HG03354 (cell line): Measurements from ENCODE around the gene RAPGEF5.

ENCODE experiments used
- ATAC-seq: cut with Tn5 transposase; IDR thresholded peaks from one replicate; pipeline ENCODE4 v1.9.1; 2021; ENCODE audit warnings: mild to moderate bottlenecking; ENCODE audit not compliant: unreplicated experiment, poor library complexity, severe bottlenecking

The RAPGEF5 gene

DNA sequence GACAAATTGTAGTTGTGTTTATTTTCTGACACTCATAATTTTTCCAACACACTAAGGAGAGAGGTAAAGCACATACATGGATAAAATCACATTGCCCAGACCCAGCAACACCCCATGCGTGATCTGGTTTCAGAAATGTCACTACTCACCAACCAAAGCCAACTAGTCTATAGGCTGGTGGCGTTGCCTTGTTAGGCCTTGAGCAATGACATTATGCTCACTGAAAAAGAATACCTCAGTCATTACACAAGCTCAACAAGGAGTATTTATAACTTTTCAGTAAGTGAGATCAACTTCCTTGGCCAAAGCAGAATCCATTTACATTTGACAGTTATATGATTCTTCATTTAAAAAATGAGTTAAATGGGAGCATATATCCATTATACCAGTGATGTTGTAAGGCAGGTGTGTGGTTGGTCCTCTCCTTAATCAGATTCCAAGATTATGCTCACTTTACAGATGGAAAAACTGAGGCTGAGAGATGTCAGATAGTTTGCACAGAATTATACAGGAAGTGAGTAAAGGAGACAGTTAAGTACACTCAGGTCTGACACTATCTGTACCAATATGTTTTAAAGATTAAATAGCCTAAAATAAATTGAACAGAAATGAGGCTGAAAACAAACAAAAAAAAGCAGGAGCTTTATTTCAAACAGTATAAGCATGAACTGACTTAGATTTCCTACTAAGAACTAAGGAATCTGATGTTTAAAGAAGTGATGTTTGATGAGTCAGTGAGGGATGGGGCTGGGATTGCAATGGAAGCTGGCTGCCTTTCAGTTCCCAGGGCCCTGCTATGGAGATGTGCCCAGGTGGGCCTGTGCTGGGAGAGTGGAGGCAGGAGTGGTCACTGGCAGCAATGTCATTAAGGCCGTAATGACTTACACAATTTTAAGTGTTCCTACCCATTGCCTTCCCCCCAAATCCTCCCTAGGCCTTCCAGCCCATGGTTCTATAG is 118.3 kb downstream of the RAPGEF5 start:
- no peak for ATAC-seq

DNA sequence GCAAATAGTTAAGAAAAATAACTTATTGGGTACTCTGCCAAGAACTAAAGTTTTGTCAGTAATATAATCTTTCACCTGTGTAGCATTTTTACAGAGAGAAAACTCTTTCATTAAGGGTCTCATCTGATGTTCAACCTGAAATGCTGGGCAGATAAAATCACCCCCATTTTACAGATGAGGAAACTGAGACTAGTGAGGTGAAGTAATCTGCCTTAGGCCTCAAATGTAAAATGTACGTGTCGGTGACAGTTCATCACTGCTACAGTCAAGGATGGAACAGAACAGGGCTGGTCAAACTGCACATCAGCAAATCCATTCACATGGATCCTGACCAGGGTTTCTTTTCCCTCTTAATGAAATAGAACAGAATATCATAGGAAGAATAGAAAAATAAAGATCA is 121.8 kb downstream of the RAPGEF5 start:
- no peak for ATAC-seq

DNA sequence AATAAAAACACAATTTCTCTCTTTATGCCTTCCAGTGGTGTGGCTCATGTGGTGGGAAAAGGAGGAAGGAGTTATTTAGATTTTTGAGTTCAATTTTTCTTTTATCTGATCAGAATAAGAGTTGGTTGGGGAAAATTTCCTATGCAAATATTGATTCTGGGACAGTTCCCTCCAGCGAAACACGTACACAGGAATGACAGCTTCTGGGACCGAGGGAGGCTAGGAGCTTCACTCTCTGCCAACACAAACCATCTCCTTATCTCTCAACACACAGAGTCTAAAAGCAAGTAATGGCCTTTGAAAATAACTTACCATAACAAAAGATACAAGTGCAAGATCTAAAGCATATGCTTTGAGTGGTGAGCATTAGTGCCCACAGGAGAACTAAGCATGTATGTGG is 122.7 kb downstream of the RAPGEF5 start:
- no peak for ATAC-seq

- no peak for ATAC-seq
These were observed 125.1 kb downstream of the RAPGEF5 start for GRCh38 chr7:22231806-22232205.

- no peak for ATAC-seq
These were observed 125.8 kb downstream of the RAPGEF5 start for GRCh38 chr7:22231141-22231540.

DNA sequence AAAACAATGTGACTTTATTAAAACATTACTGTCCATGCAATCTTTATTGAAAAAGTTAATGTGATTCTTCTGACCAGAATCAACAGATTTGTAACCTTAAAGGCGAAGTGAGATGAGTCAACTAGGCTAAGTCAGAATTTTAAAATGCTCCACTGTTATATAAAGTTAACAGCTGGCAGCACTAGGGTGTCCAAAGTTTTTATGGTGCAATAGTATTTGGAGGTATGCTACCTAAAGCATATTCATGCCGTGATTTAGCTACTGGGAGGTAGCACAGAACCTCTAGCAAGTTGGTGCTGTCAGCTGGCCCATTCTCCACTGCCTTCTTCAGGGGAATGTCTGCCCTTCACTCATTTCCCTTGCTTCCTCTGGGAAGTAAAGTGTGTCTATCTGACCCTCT is 126.7 kb downstream of the RAPGEF5 start:
- no peak for ATAC-seq

DNA sequence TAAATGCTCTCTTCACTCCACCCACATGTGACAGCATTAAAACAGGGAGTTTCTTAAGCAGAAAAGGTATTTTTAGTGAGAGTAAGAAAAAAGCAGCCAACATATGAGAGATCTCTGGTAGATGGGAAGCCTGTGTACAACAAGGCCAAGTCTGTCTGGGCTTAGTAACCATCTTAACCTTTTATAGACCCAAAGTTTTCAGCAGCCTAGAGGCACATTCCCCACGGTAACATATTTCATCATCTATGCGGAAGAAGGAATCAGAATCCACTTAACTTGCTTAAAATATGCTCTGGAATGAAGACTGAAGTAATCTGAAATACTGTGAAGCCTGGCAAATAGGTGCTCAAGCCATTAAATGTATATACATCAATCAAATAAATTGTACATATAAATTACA is 127.8 kb downstream of the RAPGEF5 start:
- ATAC-seq: no peak

- ATAC-seq: no peak
These were observed 133.1 kb downstream of the RAPGEF5 start for GRCh38 chr7:22223807-22224206.

DNA sequence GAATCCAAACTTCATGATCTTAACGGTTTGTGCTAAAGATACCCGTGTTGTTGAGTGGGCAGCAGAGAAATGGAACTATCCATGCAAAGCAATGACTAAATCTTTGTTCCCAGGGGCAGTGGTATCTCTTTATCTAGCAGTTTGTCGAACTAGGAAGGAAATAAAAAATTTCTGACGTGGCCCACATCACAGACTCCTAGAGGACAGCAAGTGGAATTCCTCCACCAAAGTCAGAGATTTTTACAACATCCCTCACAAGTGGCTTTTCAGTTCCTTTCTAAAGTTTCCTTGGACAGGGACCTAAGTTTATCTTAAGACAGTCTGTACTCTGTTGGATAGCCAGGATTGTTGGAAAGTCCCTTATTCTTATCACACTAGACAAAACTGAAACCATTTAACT is 136.0 kb downstream of the RAPGEF5 start:
- ATAC-seq: no peak

DNA sequence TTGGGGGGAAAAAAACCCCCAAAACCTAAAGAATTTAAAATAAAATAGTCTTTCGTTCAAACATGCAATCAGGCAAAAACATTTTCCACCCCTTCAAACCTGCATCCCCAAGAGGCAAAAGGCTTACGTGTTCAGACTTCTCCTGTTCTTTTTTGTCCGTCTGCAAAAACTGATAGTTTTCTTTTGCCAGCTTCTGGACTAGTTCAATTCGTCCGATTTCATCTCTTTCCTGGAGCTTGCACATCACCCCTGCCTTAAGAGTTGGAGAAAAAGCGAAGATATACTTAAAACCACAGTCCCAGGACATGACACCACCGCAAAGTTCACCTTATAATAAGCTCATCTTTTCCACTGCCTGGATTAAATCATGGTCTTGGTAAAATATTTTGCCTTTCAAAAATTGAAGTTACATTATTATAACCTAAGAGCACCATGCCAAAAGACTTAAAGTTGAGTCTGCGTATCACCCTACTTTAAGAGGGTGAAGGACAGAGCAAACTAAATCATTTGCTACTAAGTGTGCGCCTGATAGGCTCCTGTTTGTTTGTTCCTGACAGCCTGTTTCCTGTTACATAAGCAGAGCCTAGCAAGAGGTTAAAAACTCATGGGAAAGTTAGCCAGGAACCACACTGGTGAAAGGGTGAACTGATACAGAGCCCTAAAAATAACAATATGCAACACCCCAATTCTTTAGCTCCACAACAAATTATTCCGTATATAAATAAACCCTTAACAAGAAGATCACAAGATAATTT is 137.0 kb downstream of the RAPGEF5 start:
- ATAC-seq: no peak

- no peak for ATAC-seq
These were observed 137.9 kb downstream of the RAPGEF5 start for GRCh38 chr7:22219036-22219435.

GRCh38 chr7:22216832-22217475 is 140.0 kb downstream of the RAPGEF5 start:
- ATAC-seq: no peak

- ATAC-seq: no peak
These were observed 140.6 kb downstream of the RAPGEF5 start for GRCh38 chr7:22216309-22216708.

DNA sequence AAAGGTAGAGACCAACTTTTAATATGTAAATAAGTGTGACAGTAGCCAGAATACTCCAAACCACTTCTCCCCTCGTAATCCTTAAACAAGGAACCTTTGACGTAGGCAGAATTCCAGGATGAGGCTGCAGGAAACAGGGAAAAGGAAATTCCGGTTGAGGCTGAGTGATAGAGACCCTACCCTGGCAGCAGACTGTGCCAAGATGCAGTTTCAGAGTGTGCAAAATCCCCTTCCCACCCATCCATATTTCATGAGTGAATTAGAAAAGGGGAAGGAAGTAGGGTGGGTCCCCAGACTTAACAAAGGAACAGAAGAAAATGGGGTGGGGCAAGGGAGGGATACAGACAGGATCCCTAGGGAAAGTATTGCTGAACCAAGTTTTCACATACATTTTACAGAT is 143.0 kb downstream of the RAPGEF5 start:
- no peak for ATAC-seq

GRCh38 chr7:22213081-22213480 is 143.9 kb downstream of the RAPGEF5 start:
- ATAC-seq: no peak

- no peak for ATAC-seq
These were observed 146.0 kb downstream of the RAPGEF5 start for GRCh38 chr7:22210967-22211366.

DNA sequence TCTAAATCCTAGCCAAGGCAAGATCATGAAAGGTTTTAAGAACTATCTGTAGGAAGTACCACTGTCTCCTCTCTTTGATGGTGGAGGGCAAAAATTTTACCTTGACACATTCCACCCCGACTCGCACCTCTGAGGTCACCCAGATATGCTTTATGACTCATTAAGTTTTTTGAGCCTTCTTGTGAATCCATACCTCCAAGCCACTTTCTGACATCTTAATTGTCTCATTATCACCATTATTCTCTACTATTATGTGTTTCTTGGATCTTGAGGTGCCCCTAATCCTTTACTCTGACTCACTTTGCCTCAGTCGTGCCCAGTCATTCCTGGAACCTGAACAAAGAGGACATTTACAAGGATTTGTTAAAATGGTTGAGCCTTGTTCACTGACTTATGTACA is 146.6 kb downstream of the RAPGEF5 start:
- no peak for ATAC-seq

- no peak for ATAC-seq
These were observed 148.2 kb downstream of the RAPGEF5 start for GRCh38 chr7:22208799-22209198.

DNA sequence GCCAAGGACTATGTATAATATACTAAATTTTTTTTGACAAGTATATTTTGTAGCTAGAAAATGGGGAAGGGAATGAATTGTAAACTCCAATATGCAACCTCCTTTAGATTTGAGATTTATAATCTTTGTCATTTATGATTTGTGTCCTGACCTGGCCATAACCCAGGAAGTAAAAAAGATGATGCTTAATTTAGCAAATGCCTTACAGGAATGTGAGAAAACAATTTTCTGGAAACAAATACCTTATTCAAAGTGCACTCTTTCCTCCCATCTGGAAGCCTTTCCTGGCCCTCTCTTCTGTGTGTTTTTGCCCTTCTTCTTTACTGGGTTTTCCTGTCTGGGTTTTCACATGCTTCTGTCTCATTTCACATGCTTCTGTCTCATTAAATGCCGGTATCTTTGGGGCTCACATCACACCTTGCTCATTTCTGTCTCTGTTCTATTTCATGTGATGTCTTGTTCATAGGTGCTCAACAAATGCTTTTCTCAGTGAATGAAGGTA is 149.2 kb downstream of the RAPGEF5 start:
- ATAC-seq: no peak

- ATAC-seq: no peak
These were observed 151.3 kb downstream of the RAPGEF5 start for GRCh38 chr7:22205631-22206030.
